A673 (cell line): ENCODE results near the gene BCAS1.

ENCODE experiments used
- EZH2 ChIP-seq: fragments of 200-600 bp; sonication (generic); IDR thresholded peaks from 2 replicates; pipeline ENCODE4 v1.6.1; 2017; ENCODE audit warnings: borderline replicate concordance, low read depth, mild to moderate bottlenecking, mixed read lengths, antibody characterized with exemption, low read length; ENCODE audit not compliant: poor library complexity, severe bottlenecking
- TF ChIP-seq, protein P1 (sequence below): fragments of 300-800, 200-600 bp; sonication (generic); conservative IDR thresholded peaks from 2 replicates; pipeline ENCODE4 v1.5.1; 2017; ENCODE audit warnings: low read depth, mild to moderate bottlenecking, antibody characterized with exemption, low read length, moderate library complexity, mixed read lengths

GRCh38 chr20:54058420-54059139, 11.8 kb downstream of the BCAS1 start:
- TF ChIP-seq, protein P1, sequence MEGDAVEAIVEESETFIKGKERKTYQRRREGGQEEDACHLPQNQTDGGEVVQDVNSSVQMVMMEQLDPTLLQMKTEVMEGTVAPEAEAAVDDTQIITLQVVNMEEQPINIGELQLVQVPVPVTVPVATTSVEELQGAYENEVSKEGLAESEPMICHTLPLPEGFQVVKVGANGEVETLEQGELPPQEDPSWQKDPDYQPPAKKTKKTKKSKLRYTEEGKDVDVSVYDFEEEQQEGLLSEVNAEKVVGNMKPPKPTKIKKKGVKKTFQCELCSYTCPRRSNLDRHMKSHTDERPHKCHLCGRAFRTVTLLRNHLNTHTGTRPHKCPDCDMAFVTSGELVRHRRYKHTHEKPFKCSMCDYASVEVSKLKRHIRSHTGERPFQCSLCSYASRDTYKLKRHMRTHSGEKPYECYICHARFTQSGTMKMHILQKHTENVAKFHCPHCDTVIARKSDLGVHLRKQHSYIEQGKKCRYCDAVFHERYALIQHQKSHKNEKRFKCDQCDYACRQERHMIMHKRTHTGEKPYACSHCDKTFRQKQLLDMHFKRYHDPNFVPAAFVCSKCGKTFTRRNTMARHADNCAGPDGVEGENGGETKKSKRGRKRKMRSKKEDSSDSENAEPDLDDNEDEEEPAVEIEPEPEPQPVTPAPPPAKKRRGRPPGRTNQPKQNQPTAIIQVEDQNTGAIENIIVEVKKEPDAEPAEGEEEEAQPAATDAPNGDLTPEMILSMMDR, result no peak
- no peak for TF ChIP-seq EZH2
